GM19397 (cell line): ENCODE measurements around the gene EMC10.
"Not testable (repeated sequence)": the region's sequence is repeated elsewhere in the genome, so short reads cannot be mapped to it uniquely, and the experiment has no call there.

Experiments used
- ATAC-seq: cut with Tn5 transposase; IDR thresholded peaks from one replicate; pipeline ENCODE4 v1.9.1; 2021; ENCODE audit warnings: mild to moderate bottlenecking, moderate library complexity; ENCODE audit not compliant: unreplicated experiment

Gene EMC10

DNA sequence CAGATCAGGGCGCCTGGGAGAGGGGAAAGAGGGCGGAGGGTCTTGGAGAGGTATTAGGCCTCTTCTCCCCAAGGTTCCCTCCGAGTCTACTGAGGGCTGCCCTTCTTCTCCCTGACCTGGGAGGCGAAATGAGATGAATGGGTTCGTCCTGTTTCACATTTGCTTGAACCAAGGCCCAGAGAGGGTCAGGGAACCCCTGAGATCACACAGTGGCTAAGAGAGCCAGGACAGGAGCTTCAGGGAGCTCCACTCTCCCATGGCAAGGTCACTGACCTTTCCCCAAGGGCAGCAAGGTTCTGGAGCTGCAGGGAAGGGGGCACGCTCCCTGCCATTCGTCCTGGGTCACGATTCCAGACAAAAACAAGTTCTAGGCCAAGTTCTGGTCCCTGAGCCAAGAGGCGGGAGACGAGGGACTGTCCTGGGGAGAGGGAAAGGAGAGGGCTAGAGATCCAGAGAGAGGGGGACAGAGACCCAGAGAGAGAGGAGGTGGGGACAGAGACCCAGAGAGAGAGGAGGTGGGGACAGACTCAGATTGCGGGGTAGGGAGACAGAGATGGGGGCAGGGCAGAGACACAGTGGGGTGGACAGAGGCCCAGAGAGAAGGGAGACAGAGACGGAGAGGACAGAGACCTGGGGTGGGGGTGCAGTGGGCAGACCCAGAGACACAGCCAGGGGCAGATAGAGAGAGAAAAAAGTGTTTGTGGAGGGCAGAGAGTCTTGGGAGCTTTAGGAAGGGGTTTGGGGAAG, 36.9 kb downstream of the EMC10 start:
- no peak for ATAC-seq

DNA sequence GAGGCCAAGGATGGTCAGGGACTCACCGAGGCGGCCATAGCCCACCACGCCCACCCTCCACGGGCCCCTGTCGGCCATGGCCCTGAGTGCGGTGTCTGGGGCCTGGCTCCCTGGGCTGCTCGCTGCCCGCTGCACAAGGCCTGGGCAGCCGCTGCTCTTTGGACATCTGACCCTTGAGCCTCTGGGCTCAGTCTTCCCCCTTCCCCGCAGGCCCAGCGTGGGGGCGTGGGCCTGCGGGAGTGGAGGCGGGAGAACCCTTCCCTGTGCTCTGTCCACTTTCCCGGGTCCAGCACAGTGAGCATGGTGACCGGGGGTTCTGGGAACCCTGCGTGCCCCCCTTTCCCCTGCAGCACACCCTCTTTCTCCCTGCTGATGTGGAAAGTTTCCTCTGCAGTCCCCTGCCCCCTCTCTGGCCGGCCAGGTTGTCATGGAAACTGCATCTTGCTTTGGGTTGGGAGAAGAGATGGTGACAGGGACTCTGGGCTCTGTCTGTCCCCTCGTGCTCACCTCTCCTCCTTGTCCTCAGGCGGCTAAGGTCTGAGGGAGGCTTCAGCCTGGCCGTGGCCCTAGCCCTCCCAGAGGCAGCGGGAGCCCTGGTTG, 37.5 kb downstream of the EMC10 start, which contains the start of gene ASPDH:
ASPDH (minus strand) TSS at position 168 of the 600 bp plus-strand sequence; CDS start at position 78, 90 bp downstream.
- ATAC-seq = no peak

- ATAC-seq = no peak
These were observed 38.2 kb downstream of the EMC10 start for GRCh38 chr19:50514346-50515167.

DNA sequence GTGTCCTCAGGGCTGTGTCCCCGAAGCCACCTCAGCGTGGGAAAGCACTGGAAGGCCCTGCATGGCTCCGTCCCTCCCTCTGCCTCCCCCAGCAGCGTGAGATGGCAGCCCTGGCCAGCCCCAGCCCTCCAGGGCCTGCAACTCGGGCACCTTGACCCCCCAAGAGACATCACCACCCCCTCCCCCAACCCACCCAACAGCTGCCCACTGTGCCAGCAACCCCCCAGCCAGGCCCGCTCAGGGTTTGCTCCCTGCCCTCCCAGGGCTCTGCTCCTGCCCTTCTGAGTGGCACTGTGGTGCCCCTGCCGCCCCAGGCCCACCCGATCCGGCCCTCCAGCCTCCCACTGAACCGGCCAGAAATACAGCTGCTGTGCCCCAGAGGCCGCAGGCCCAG, 38.9 kb downstream of the EMC10 start:
- ATAC-seq = no peak

- ATAC-seq = no peak
These were observed 40.1 kb downstream of the EMC10 start for GRCh38 chr19:50516456-50516855.

DNA sequence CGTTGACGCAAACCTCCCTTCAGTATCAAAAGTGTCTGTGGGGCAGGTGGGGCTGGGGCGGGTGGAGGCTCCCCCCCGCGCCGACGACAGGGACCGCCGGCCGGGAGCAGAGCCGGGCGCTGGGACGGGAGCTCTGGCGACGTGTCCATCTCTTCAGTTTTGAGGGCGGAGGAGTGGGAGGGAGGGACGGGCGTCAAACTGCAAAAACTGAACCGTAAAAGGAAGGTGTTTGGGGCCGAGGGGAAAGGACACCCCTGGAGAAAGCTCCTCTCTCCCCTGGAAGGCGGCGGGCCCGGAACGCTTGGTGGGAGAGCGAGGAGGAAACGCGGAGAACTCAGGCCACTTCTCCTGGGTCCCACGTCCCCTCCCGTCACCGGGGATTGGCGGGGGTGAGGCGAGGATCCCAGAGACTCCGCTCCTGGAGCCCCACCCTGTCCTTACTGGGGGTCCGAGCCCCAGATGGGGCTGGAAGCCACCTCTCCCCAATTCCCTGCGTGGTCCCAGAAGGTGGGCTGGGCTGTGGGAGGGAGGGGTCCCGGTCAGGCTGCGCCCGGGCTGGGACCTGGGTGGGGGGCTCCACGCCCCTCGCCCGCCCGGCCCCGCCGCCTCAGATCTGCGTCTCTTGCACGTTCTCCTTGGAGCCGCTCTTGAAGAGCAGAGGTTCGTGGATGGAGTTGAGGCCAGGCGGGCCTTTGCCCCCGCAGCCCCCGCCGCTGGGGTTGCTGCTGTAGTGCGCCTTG, 40.8 kb downstream of the EMC10 start:
- ATAC-seq = no peak

GRCh38 chr19:50517704-50518075, 41.4 kb downstream of the EMC10 start:
- ATAC-seq = no peak

GRCh38 chr19:50518091-50519005, 42.0 kb downstream of the EMC10 start:
- no peak for ATAC-seq

DNA sequence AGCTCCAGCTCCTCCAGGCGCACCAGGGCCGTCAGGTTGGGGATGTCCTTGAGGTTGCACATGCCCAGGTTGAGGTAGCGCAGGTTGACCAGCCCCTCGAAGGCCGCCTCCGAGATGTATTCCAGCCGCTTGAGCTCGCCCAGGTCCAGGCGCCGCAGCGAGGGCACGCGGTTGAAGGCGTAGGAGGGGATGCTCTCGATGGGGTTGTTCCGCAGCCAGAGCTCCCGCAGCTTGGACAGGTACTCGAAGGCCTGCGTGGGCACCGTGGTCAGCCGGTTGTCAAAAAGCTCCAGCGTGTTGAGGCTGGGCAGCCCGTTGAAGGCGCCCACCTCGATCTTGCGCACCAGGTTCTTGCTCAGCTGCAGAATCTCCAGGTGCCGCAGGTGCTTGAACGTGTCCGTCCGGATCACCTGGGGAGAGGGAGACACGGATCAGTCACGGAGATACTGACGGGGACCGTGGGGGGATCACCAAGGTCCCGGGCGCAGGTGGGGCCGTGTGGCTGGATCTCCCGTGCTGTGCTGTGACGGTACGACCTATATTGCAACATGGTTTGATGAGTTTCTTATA, 42.8 kb downstream of the EMC10 start:
- ATAC-seq = no peak

GRCh38 chr19:50520822-50521465, 44.6 kb downstream of the EMC10 start:
- ATAC-seq = no peak

- no peak for ATAC-seq
These were observed 46.6 kb downstream of the EMC10 start for GRCh38 chr19:50522881-50523280.

DNA sequence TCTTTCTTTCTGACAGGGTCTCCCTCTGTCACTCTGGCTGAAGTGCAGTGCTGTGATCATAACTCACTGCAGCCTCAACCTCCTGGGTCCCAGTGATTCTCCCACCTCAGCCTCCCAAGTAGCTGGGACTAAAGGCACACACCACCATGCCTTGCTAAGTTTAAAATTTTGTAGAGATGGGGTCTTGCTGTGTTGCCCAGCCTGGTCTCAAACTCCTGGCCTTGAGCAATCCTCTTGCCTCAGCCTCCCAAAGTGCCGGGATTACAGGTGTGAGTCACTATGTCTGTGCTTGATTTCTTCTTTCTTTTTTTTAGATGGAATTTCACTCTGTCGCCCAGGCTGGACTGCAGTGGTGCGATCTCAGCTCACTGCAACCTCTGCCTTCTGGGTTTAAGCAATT, 51.7 kb downstream of the EMC10 start:
- ATAC-seq = not testable (repeated sequence)

- ATAC-seq = no peak
These were observed 54.9 kb downstream of the EMC10 start for GRCh38 chr19:50531171-50531612.

- ATAC-seq = no peak
These were observed 56.6 kb downstream of the EMC10 start for GRCh38 chr19:50532952-50533351.

DNA sequence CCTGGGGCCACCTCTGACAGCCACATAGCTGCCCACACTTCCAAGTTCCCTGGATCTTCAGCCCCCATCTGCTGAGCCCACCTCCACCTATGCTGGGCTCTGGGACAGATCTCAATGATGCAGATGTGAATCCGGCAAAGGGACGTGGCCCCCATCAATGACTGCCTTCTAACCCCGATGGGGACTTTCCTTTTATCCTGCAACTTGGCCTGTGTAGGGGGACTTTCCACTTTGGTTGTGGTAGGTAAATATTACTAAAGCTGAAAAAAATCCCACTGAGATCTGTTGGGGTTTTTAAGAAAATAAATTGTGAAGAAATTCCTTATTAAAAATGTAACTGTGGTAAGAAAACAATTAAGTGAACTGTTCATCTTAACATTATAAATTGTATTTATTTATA, 58.2 kb downstream of the EMC10 start:
- ATAC-seq = no peak

DNA sequence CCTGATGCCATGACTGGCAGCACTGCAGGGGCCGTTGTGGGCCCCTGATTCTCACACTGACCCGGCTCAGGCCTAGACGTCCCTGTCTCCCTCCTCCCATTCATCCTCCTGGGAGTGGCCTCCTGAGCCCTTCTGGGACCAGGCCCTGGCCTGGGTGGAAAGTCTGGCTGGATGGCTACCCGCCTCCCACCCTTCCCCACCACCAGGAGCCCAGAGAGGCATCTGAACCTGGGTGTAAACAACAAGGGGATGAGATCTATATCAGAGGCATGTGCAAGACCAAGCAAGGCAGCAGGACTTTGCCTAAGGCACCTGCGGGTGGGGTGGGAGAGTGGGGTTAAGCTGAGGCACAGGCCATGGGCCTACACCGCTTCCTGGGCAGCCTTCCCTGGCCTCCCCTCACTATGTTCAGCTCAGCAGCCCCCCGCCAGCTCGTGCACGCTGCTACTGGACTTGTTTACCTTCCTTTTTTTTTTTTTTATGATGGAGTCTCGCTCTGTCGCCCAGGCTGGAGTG, 59.4 kb downstream of the EMC10 start:
- ATAC-seq = no peak

GRCh38 chr19:50536662-50537305, 60.5 kb downstream of the EMC10 start:
- no peak for ATAC-seq

GRCh38 chr19:50537306-50537685, 61.0 kb downstream of the EMC10 start:
- ATAC-seq = no peak
